SK-N-SH treated with all-trans-retinoic acid at 6 μM for 48 hours (cell line): Measurements from ENCODE around the gene CREB3.

Source experiments
- ATAC-seq: fragments of 200-7000 bp; cut with Tn5 transposase; 3 replicates; pipeline ENCODE4 v1.9.1; 2020; ENCODE audit warnings: mild to moderate bottlenecking, moderate library complexity
- ARNTL ChIP-seq: fragments of 450-650 bp; formaldehyde crosslinking; IDR thresholded peaks from 2 replicates; pipeline ENCODE4 v1.5.0; 2020; ENCODE audit warnings: low read depth, mild to moderate bottlenecking, moderate library complexity, borderline replicate concordance
- BACH2 ChIP-seq: fragments of 250-450 bp; sonication (Bioruptor Pico); IDR thresholded peaks from 2 replicates; pipeline ENCODE4 v1.9.0; 2021; ENCODE audit warnings: mild to moderate bottlenecking, borderline replicate concordance
- CREB5 ChIP-seq: fragments of 250-450 bp; sonication (Bioruptor Pico); IDR thresholded peaks from 2 replicates; pipeline ENCODE4 v1.5.1; 2020; ENCODE audit warnings: low read depth, mild to moderate bottlenecking, moderate library complexity
- ESRRG ChIP-seq: fragments of 250-450 bp; sonication (Bioruptor Pico); IDR thresholded peaks from 2 replicates; pipeline ENCODE4 v1.6.1; 2021; ENCODE audit warnings: mild to moderate bottlenecking
- GLIS3 ChIP-seq: fragments of 250-450 bp; sonication (Bioruptor Pico); IDR thresholded peaks from 2 replicates; pipeline ENCODE4 v1.5.0; 2020; ENCODE audit warnings: mild to moderate bottlenecking, moderate library complexity
- ISL1 ChIP-seq: fragments of 250-450 bp; sonication (Bioruptor Pico); IDR thresholded peaks from 2 replicates; pipeline ENCODE4 v2.1.2; 2022; ENCODE audit warnings: mild to moderate bottlenecking, moderate library complexity
- OSR1 ChIP-seq: fragments of 250-450 bp; sonication (Bioruptor Pico); IDR thresholded peaks from 2 replicates; pipeline ENCODE4 v1.8.0; 2022; ENCODE audit warnings: moderate library complexity, mild to moderate bottlenecking, inconsistent platforms
- PPARA ChIP-seq: fragments of 250-450 bp; sonication (Bioruptor Pico); IDR thresholded peaks from 2 replicates; pipeline ENCODE4 v1.5.0; 2020; ENCODE audit warnings: mild to moderate bottlenecking, borderline replicate concordance
- RARB ChIP-seq: fragments of 250-450 bp; sonication (Bioruptor Pico); IDR thresholded peaks from 2 replicates; pipeline ENCODE4 v1.8.0; 2021; ENCODE audit warnings: mild to moderate bottlenecking, moderate library complexity
- SNAI2 ChIP-seq: fragments of 250-450 bp; sonication (Bioruptor Pico); IDR thresholded peaks from 2 replicates; pipeline ENCODE4 v1.5.0; 2020; ENCODE audit warnings: mild to moderate bottlenecking, moderate library complexity
- TCF4 ChIP-seq: fragments of 250-450 bp; sonication (Bioruptor Pico); IDR thresholded peaks from 2 replicates; pipeline ENCODE4 v1.8.0; 2021; ENCODE audit warnings: mild to moderate bottlenecking, moderate library complexity, borderline replicate concordance
- TOX ChIP-seq: fragments of 250-450 bp; sonication (Bioruptor Pico); IDR thresholded peaks from 2 replicates; pipeline ENCODE4 v1.8.0; 2021; ENCODE audit warnings: mild to moderate bottlenecking, moderate library complexity, borderline replicate concordance
- ZC3H10 ChIP-seq: fragments of 250-450 bp; sonication (Bioruptor Pico); IDR thresholded peaks from 2 replicates; pipeline ENCODE4 v1.5.1; 2021; ENCODE audit warnings: mild to moderate bottlenecking, moderate library complexity
- ZFP30 ChIP-seq: fragments of 450-650 bp; formaldehyde crosslinking; IDR thresholded peaks from 2 replicates; pipeline ENCODE4 v1.5.0; 2022; ENCODE audit warnings: mild to moderate bottlenecking, moderate library complexity
- ZNF565 ChIP-seq: fragments of 450-650 bp; formaldehyde crosslinking; conservative IDR thresholded peaks from 2 replicates; pipeline ENCODE4 v1.5.0; 2020; ENCODE audit warnings: low read depth, mild to moderate bottlenecking, moderate library complexity
- ZNF70 ChIP-seq: fragments of 450-650 bp; formaldehyde crosslinking; IDR thresholded peaks from 2 replicates; pipeline ENCODE4 v1.5.0; 2020; ENCODE audit warnings: mild to moderate bottlenecking, moderate library complexity
- ZNF8 ChIP-seq: fragments of 450-650 bp; formaldehyde crosslinking; IDR thresholded peaks from 2 replicates; pipeline ENCODE4 v1.5.0; 2020; ENCODE audit warnings: mild to moderate bottlenecking, moderate library complexity
- TF ChIP-seq, protein P1 (sequence below): fragments of 250-450 bp; sonication (Bioruptor Pico); IDR thresholded peaks from 2 replicates; pipeline ENCODE4 v1.8.0; 2021; ENCODE audit warnings: low read depth, mild to moderate bottlenecking, moderate library complexity, borderline replicate concordance
- TF ChIP-seq, protein P2 (sequence below): fragments of 250-450 bp; sonication (Bioruptor Pico); IDR thresholded peaks from 2 replicates; pipeline ENCODE4 v1.5.1; 2021; ENCODE audit warnings: mild to moderate bottlenecking, moderate library complexity
- TF ChIP-seq, protein P3 (sequence below): fragments of 250-450 bp; sonication (Bioruptor Pico); IDR thresholded peaks from 2 replicates; pipeline ENCODE4 v1.5.0; 2020; ENCODE audit warnings: mild to moderate bottlenecking, moderate library complexity

CREB3 gene

GRCh38 chr9:35778496-35778895 is 46.0 kb downstream of the CREB3 start:
- TF ChIP-seq GLIS3 (CRISPR knock-in tag) = no peak
- TF ChIP-seq ZC3H10 = no peak
- no peak for ATAC-seq

DNA sequence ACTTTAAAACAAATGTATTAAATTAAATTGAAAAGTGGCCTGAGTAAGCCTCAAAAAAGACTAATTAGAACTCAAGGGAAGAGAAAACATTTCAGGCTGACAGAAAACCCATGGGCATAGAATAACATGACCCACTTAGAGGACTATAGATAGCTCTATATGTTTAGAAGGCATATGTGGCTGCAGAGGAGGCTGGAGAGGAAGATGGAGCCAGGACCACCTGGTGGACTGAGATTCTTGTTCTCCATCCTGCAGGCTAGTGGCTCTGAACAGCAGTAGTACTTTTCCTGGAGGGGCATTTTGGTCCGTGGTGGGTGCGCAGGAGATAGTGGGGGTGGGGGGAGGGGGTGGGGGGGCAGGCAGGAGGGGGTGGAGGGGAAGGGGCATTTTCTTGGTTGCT is 48.6 kb downstream of the CREB3 start:
- no peak for ATAC-seq
- no peak for TF ChIP-seq PPARA
- TF ChIP-seq, protein P1, sequence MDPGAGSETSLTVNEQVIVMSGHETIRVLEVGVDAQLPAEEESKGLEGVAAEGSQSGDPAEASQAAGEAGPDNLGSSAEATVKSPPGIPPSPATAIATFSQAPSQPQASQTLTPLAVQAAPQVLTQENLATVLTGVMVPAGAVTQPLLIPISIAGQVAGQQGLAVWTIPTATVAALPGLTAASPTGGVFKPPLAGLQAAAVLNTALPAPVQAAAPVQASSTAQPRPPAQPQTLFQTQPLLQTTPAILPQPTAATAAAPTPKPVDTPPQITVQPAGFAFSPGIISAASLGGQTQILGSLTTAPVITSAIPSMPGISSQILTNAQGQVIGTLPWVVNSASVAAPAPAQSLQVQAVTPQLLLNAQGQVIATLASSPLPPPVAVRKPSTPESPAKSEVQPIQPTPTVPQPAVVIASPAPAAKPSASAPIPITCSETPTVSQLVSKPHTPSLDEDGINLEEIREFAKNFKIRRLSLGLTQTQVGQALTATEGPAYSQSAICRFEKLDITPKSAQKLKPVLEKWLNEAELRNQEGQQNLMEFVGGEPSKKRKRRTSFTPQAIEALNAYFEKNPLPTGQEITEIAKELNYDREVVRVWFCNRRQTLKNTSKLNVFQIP (CRISPR knock-in tag) = no peak
- TF ChIP-seq ESRRG (CRISPR knock-in tag) = no peak
- TF ChIP-seq CREB5 = no peak
- TF ChIP-seq SNAI2 (CRISPR knock-in tag) = no peak
- TF ChIP-seq TCF4 = no peak
- TF ChIP-seq TOX (CRISPR knock-in tag) = no peak
- no peak for TF ChIP-seq ZFP30
- no peak for TF ChIP-seq RARB
- TF ChIP-seq, protein P2, sequence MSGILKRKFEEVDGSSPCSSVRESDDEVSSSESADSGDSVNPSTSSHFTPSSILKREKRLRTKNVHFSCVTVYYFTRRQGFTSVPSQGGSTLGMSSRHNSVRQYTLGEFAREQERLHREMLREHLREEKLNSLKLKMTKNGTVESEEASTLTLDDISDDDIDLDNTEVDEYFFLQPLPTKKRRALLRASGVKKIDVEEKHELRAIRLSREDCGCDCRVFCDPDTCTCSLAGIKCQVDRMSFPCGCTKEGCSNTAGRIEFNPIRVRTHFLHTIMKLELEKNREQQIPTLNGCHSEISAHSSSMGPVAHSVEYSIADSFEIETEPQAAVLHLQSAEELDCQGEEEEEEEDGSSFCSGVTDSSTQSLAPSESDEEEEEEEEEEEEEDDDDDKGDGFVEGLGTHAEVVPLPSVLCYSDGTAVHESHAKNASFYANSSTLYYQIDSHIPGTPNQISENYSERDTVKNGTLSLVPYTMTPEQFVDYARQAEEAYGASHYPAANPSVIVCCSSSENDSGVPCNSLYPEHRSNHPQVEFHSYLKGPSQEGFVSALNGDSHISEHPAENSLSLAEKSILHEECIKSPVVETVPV (CRISPR knock-in tag) = no peak
- TF ChIP-seq BACH2 (CRISPR knock-in tag) = no peak
- TF ChIP-seq, protein P3, sequence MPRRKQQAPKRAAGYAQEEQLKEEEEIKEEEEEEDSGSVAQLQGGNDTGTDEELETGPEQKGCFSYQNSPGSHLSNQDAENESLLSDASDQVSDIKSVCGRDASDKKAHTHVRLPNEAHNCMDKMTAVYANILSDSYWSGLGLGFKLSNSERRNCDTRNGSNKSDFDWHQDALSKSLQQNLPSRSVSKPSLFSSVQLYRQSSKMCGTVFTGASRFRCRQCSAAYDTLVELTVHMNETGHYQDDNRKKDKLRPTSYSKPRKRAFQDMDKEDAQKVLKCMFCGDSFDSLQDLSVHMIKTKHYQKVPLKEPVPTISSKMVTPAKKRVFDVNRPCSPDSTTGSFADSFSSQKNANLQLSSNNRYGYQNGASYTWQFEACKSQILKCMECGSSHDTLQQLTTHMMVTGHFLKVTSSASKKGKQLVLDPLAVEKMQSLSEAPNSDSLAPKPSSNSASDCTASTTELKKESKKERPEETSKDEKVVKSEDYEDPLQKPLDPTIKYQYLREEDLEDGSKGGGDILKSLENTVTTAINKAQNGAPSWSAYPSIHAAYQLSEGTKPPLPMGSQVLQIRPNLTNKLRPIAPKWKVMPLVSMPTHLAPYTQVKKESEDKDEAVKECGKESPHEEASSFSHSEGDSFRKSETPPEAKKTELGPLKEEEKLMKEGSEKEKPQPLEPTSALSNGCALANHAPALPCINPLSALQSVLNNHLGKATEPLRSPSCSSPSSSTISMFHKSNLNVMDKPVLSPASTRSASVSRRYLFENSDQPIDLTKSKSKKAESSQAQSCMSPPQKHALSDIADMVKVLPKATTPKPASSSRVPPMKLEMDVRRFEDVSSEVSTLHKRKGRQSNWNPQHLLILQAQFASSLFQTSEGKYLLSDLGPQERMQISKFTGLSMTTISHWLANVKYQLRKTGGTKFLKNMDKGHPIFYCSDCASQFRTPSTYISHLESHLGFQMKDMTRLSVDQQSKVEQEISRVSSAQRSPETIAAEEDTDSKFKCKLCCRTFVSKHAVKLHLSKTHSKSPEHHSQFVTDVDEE (CRISPR knock-in tag) = no peak
- no peak for TF ChIP-seq ISL1
- no peak for TF ChIP-seq ZNF70 (CRISPR knock-in tag)
- no peak for TF ChIP-seq ZC3H10
- no peak for TF ChIP-seq OSR1 (CRISPR knock-in tag)
- TF ChIP-seq ARNTL (CRISPR knock-in tag) = no peak
- TF ChIP-seq ZNF8 (CRISPR knock-in tag) = no peak
- TF ChIP-seq GLIS3 (CRISPR knock-in tag) = no peak
- TF ChIP-seq, all 23 proteins: peak for 0

DNA sequence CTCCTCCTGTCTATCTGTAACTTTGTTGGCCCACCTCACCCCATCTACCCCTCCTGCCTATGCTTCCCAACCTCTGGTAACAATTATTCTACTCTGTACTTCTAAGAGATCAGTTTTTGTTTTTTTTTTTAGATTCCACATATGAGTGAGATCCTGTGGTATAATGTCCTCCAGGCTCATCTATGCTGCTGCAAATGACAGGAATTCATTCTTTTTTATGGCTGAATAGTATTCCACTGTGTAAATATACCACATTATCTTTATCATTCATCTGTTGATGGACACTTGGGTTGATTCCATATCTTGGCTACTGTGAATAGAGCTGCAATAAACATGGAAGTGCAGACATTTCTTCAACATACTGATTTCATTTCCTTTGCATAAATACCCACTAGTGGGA is 51.0 kb downstream of the CREB3 start:
- no peak for ATAC-seq
- no peak for TF ChIP-seq ZNF565
- no peak for TF ChIP-seq TCF4
- no peak for TF ChIP-seq GLIS3 (CRISPR knock-in tag)
